Nephron (organoid): ENCODE data around the gene ZNF646.
A peak's percentile ranks its signal among the peaks of the same experiment; 100 is the strongest.

Experiments used
- H3K27ac Mint-ChIP-seq, 3 experiments: 2 replicates each; pipeline ENCODE4 v1.8.0; 2020; ENCODE audit warnings: mixed read lengths in 3 of 3, mild to moderate bottlenecking in 2 of 3, moderate library complexity in 1 of 3
- H3K27me3 Mint-ChIP-seq: 2 replicates; pipeline ENCODE4 v1.8.0; 2021; ENCODE audit warnings: low read depth, mild to moderate bottlenecking, moderate library complexity, mixed read lengths
- H3K36me3 Mint-ChIP-seq: 2 replicates; pipeline ENCODE4 v1.8.0; 2020; ENCODE audit warnings: low read depth, mixed read lengths
- H3K4me1 Mint-ChIP-seq: 2 replicates; pipeline ENCODE4 v1.8.0; 2020; ENCODE audit warnings: mixed read lengths
- H3K4me3 Mint-ChIP-seq, 3 experiments: 2 replicates each; pipeline ENCODE4 v1.8.0; 2020; ENCODE audit warnings: mild to moderate bottlenecking in 3 of 3, mixed read lengths in 3 of 3, moderate library complexity in 2 of 3
- H3K9me3 Mint-ChIP-seq: 2 replicates; pipeline ENCODE4 v1.8.0; 2020; ENCODE audit warnings: mixed read lengths
- TF ChIP-seq, protein P1 (sequence below), 3 experiments: fragments of 200-600 bp; sonication (generic); IDR thresholded peaks; one replicate each; pipeline ENCODE4 v1.5.0; 2021; ENCODE audit warnings: antibody characterized with exemption in 3 of 3; ENCODE audit not compliant: unreplicated experiment in 3 of 3

The ZNF646 gene, protein sequence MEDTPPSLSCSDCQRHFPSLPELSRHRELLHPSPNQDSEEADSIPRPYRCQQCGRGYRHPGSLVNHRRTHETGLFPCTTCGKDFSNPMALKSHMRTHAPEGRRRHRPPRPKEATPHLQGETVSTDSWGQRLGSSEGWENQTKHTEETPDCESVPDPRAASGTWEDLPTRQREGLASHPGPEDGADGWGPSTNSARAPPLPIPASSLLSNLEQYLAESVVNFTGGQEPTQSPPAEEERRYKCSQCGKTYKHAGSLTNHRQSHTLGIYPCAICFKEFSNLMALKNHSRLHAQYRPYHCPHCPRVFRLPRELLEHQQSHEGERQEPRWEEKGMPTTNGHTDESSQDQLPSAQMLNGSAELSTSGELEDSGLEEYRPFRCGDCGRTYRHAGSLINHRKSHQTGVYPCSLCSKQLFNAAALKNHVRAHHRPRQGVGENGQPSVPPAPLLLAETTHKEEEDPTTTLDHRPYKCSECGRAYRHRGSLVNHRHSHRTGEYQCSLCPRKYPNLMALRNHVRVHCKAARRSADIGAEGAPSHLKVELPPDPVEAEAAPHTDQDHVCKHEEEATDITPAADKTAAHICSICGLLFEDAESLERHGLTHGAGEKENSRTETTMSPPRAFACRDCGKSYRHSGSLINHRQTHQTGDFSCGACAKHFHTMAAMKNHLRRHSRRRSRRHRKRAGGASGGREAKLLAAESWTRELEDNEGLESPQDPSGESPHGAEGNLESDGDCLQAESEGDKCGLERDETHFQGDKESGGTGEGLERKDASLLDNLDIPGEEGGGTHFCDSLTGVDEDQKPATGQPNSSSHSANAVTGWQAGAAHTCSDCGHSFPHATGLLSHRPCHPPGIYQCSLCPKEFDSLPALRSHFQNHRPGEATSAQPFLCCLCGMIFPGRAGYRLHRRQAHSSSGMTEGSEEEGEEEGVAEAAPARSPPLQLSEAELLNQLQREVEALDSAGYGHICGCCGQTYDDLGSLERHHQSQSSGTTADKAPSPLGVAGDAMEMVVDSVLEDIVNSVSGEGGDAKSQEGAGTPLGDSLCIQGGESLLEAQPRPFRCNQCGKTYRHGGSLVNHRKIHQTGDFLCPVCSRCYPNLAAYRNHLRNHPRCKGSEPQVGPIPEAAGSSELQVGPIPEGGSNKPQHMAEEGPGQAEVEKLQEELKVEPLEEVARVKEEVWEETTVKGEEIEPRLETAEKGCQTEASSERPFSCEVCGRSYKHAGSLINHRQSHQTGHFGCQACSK (N-terminal part only)

DNA sequence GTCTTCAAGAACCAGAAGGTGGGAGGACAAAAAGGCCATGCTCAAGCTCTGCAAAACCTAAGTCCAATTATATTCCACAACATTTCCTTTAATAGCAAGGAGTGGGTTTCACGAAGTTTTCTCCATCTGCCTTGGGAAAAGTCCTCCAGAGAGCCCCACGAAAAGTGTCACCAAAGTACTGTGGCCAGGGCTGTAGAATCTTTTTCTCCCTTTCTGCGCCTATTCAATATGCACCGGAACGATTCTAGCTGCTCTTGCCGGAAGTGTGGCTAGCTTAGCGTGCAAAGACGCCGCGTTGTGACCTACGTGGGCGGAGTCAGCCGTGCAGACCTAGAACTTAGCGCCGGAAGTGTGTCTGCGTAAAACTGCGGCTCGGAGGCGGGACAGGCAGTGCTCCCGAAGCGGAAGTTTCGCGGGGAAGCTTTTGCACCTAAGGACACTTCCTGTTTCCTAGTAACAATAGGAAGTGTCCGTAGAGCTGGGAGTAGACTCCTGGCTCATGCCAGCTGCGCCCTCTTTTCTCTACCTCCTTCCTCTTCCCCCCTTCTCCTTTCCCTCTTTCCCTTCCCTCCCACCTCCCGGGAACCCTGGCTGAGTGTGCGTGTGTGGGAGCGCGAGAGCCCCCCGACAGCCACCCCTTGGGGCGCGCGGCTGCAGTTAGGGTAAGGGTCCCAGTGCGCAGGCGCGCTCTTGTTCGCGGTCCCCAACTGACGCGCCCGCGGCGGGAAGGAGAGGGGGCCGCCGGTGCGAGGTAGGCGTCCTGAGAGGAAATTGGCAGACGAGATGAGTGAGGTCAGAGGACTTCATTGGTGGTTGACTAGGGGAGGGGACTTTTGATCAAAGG lies at the start of gene ZNF646, which contains the start of gene ZNF668:
Gene ZNF646 (plus strand): TSS at position 453 of the 844 bp plus-strand sequence. CDS start 1,903 bp downstream, outside the sequence.
Gene ZNF668 (minus strand): TSS at position 271 of the 844 bp plus-strand sequence. CDS start 9,781 bp downstream, outside the sequence.
- no peaks in the 10 kb centered on the region for H3K9me3 Mint-ChIP-seq

DNA sequence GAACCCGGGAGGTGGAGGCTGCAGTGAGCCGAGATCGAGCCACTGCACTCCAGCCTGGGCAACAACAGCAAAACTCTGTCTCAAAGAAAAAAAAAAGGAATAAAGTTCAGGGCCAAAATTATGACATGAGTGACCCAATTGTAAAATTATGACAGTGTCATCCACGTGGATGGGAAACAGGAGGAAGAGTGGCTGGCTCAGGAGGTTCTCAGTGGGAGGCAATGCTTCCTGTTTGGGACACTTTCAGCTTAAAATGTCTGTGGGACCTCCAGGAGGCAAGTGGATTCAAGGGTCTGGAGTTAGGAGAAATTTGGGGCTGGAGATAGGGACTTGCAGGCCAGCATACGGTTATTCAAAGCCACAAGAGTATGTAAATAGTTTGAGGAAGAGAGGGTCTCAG lies 48.9 kb upstream of the ZNF646 start:
- Mint-ChIP-seq H3K4me1 (peaks cover 5% of the 10 kb centered on the region), H3K36me3 (no peaks in the 10 kb centered on the region), H3K4me3 (no peak overlapping the region), H3K9me3 (no peaks in the 10 kb centered on the region), H3K27me3 (peaks cover 1% of the 10 kb centered on the region), H3K27ac (peak overlapping the region in 2 of 3 experiments; percentile 21 to 32)
- TF ChIP-seq, protein P1, sequence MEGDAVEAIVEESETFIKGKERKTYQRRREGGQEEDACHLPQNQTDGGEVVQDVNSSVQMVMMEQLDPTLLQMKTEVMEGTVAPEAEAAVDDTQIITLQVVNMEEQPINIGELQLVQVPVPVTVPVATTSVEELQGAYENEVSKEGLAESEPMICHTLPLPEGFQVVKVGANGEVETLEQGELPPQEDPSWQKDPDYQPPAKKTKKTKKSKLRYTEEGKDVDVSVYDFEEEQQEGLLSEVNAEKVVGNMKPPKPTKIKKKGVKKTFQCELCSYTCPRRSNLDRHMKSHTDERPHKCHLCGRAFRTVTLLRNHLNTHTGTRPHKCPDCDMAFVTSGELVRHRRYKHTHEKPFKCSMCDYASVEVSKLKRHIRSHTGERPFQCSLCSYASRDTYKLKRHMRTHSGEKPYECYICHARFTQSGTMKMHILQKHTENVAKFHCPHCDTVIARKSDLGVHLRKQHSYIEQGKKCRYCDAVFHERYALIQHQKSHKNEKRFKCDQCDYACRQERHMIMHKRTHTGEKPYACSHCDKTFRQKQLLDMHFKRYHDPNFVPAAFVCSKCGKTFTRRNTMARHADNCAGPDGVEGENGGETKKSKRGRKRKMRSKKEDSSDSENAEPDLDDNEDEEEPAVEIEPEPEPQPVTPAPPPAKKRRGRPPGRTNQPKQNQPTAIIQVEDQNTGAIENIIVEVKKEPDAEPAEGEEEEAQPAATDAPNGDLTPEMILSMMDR (IDR thresholded peaks at IDR 0.05; ENCODE audit: unreplicated experiment in 3 of 3): no peak

More for the DNA sequence above, at the start of gene ZNF646, which contains the start of gene ZNF668:
- H3K27me3 Mint-ChIP-seq: no peaks in the 10 kb centered on the region
- TF ChIP-seq, protein P1 (IDR thresholded peaks at IDR 0.05; ENCODE audit: unreplicated experiment in 3 of 3): no peak
- peaks cover 26% of the 10 kb centered on the region for H3K36me3 Mint-ChIP-seq
- peak within 1 kb of the TSS; percentile 81 to 97 (median 92) for H3K27ac Mint-ChIP-seq
- H3K4me1 Mint-ChIP-seq: peaks cover 27% of the 10 kb centered on the region
- peak within 1 kb of the TSS; percentile 98 to 100 (median 99) for H3K4me3 Mint-ChIP-seq

DNA sequence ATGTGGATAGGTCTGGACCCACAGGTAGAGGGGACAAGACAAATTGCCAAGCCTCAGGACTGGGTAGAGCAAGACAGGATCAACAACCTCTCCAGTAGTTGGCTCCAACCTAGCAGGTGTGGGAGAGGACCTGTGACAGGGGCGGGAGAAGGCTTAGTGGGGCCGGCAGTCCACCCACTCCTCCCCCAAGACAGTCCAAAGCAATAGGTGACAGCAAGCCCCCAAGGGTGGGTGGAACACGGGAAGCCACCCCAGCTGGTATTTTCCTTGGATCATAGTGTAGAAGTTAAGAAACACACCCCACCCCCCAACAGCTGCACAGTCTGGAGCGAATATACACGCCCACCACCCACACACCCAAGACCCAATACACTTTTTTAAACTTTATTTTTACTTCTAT lies 45.0 kb upstream of the ZNF646 start:
- TF ChIP-seq, protein P1 (IDR thresholded peaks at IDR 0.05; ENCODE audit: unreplicated experiment in 3 of 3): no peak
- no peaks in the 10 kb centered on the region for H3K9me3 Mint-ChIP-seq

DNA sequence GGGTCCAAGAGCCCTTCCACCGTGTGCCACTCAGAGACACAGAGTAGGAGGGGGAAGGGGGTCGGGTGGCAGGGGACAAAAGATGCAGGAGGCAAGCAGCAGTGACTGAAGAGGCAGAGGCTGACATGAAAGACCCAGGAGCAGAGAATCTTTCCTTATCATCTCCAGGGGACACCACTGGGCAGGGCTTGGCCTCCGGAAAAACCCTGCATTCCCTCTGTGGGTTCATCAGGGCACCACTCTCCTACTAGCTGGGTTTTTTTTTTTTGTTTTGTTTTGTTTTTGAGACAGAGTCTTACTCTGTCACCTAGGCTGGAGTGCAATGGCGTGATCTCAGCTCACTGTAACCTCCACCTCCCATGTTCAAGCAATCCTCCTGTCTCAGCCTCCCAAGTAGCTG lies 42.9 kb upstream of the ZNF646 start:
- H3K9me3 Mint-ChIP-seq: no peaks in the 10 kb centered on the region
- H3K36me3 Mint-ChIP-seq: peaks cover 7% of the 10 kb centered on the region
- H3K4me1 Mint-ChIP-seq: peaks cover 20% of the 10 kb centered on the region

More for the DNA sequence above, 45.0 kb upstream of the ZNF646 start:
- H3K4me1 Mint-ChIP-seq: peaks cover 20% of the 10 kb centered on the region
- peaks cover 2% of the 10 kb centered on the region for H3K36me3 Mint-ChIP-seq
- peaks cover 3% of the 10 kb centered on the region for H3K27me3 Mint-ChIP-seq
- H3K27ac Mint-ChIP-seq: no peak overlapping the region
- peak overlapping the region in 1 of 3 experiments; percentile 25 for H3K4me3 Mint-ChIP-seq

More for the DNA sequence above, 42.9 kb upstream of the ZNF646 start:
- Mint-ChIP-seq H3K4me3 (peak overlapping the region; percentile 15 to 95 (median 53)), H3K27me3 (peaks cover 3% of the 10 kb centered on the region), H3K27ac (no peak overlapping the region)
- TF ChIP-seq, protein P1 (IDR thresholded peaks at IDR 0.05; ENCODE audit: unreplicated experiment in 3 of 3): no peak
